ENCODE measurements around the gene FOLR2.
"Not testable (repeated sequence)": the region's sequence is repeated elsewhere in the genome, so short reads cannot be mapped to it uniquely, and the experiment has no call there.

FOLR2 gene

DNA sequence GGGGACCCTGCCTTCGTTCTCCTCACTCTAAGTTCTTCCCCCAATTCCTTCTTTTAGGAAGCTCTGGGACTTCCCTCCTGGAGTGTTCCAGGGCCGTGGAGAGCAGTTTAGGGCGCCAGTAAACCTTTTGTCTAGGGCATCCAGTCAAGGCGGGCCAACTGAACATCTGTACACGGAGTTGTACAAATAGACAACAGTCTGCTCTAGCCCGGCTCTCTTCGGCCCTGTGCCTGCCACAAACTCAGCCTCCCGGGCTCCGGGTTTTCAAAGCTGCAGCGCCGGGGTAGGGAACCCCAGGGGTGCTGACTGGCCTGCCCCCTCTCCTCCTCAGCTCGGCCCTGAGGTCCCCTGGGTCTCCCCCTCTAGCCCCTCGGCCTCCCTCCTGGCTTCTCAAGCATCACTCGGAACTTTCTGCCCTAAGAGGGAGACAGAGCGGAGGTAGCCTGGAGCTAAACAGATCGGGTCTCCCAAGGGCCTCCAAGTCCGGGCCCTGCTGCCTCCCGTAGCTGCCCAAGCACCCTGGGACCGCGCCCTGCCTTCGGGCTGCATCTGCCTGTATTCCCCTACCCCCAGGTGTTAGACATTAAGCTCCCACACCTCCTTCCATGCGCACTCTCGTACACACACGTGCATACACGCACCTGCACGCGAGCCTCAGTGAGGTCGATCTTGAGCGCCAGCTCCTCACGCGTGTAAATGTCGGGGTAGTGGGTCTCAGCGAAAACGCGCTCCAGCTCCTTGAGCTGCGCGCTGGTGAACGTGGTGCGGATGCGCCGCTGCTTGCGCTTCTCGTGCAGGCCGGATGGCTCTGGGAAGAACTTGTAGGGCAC, 24.1 kb downstream of the FOLR2 start:
- DNase-seq (ENCODE audit: low read depth, low spot score): no peak

DNA sequence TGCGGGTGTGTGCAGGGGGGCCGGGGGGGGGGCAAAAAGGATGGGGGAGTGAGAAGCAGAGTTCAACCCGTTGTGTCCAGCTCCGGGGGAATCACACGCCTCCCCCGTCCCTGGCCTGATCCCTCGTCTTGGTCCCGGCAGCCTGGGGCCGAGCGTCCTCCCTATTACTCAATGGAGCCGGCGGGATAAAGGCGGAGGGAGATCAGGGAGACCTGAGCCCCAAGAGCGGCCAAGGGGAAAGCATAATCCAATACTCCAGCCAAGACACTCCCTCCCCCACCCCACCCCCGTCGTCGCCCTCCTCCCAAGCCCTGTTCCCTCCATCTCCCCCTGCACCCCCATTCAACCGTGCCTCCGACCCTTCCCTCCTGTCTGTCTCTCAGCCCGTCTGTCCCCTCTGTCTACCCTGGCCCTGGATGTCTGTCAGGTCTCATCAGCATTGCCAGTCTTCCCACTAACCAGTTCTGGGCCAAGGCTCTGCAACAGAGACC, 24.7 kb downstream of the FOLR2 start:
- DNase-seq (ENCODE audit: low read depth, low spot score): no peak

- DNase-seq (ENCODE audit: low read depth, low spot score): no peak
Measured at GRCh38 chr11:72242141-72242540, 25.5 kb downstream of the FOLR2 start.

GRCh38 chr11:72243173-72244059, 26.8 kb downstream of the FOLR2 start:
- DNase-seq (ENCODE audit: low read depth, low spot score): no peak

DNA sequence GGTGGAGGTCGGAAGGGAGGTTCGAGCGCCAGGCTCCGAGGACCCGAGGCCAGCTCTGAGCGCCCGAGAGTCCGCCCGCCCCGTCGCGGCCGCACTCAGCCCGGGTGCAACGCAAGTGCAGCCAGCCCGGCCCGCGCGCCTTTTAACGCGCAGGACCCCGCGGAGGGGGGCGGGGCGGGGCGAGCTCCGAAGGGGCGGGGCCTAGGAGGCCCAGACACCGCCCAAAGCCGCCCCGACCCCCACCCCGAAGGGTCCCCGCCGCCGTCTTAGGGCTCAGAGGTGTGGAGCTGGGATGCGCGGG, 27.4 kb downstream of the FOLR2 start, which contains the start of gene PHOX2A:
PHOX2A (minus strand) TSS at position 117 of the 301 bp plus-strand sequence. CDS start 172 bp downstream, outside the sequence.
- DNase-seq (ENCODE audit: low read depth, low spot score): no peak

DNA sequence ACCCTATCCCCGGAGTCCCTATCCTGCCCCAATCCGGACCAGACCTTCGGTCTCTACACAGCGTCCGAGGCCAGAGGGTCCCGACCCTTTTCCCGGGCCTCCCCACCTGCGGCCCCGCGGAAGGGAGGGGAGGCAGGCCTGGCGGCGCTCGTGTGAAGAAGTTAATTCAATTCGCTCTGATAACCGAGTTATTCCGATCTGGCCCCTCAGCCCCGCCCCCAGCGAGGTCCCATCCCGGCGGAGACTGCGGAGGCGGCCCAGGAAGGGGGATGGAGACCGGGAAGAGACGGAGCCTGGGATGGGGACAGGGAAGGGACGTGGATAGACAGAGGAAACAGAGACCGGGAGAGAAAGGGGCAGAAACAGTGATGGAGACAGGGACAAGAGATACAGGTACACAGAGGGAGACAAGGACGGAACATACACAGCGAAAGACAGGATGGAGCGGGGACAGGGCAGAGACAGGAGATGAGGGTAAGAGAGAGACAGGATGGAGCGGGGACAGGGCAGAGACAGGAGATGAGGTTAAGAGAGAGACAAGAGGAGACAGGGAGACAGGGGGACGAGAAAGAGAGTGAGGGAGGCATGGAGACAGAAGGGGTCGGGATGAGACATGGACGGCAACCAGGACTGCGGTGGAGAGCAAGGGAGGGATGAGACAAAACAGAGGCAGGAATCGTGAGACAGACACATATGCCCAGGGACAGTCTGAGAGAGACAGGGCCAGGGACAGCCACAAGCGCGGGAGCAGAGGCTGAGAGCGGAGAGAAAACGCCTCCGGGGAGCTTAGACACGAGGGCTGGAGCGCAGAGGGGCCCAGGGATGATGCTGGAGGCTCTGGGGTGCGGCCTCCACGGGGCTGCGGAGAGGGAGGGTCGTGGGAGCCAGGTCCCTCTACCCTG, 28.0 kb downstream of the FOLR2 start:
- no peak for DNase-seq (ENCODE audit: low read depth, low spot score)

- no peak for DNase-seq (ENCODE audit: low read depth, low spot score)
Measured at GRCh38 chr11:72245263-72245816, 28.7 kb downstream of the FOLR2 start.

DNA sequence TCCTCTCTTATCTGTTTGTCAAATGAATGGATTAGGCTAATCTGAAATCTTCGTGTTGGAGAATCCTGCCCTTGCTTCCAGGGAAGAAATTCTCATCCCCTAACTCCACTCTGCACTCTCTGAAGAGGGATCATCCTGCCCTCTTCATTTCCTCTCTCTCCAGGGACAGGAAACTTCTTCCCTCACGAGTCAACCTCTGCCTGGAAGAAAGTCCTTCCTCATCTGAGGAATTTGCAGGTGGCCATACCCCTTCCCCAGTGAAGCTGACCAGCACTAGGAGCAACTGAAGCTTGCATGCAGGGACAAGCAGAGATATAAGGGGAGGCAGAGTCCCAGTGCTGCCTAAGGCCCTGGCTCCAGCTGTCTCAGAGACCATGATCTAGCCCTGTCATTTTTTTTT, 31.0 kb downstream of the FOLR2 start:
- no peak for DNase-seq (ENCODE audit: low read depth, low spot score)

DNA sequence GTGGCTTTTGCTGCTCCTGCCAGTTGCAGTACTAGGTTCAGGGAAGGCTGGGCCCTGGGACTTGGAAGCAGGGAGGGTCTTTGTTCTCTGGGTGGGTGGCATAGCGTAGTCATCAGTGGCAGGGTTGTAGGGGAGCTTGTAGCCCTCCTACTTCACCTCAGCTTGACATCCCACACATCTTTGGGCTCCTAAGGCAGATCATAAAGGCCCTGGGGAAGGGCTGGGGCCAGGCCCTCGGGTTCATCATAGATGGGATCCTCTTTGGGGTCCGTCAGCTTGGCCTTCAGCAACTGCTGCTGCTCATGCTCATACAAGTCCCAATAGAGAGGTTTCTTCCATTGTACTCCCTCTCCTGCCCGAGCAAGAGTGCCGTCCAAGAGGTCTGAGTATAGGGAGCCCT, 33.4 kb downstream of the FOLR2 start:
- DNase-seq (ENCODE audit: low read depth, low spot score): no peak

DNA sequence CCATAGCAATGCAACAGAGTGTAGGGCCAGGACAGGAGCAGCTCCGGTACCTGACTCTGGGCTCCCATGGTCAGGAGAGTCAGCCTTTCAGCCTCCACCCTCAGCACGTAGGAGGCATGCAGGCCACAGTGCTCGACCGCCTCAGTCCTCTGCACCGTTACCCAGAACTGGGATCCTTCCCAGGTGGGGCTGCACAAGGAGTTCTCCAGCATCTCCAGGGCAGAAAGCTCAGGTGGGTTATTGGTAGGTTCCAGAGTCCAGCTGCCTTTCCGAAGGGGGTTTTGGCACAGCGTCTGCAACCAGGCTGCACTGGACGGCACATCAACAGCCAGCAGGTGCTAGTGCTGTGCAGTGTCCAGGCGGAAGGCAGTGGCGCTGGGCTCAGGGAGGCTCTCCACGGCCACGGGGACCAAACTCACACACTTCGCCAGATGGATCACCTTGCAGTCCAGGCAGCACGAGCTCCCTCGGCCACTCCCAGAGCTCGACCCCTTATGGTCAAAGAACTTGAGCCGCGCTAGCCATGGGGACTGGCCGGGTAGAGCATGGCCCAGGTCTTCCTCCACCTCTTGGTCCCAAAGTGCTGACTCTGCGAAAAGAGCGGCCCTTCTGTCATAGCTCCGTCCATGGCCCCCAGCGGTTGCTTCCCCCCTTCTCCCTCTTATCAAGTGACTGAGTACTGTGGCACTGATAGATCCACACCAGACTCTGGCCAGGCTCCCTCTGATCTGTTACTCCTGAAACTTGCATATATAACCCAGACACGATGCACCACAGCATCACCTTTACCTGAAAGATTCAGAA, 34.3 kb downstream of the FOLR2 start:
- no peak for DNase-seq (ENCODE audit: low read depth, low spot score)

DNA sequence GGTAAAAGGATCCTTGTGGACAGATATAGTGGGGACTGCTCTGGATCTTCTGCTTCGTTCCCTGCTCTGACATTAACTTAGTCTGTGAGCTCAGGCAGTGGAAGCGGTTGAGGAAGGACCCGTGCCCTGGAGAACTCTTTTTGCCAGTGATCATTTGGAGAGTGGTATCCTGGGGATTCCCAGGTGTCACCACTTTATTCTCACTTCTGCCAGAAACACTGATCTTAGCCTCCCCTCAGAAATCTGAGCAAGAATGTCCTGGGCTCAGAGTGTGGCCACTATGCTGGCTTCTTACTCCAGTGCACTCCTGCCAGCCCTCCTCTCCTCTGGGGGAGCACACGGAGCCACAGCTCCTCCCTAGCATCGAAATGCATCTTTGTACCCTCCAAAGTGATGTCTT, 35.0 kb downstream of the FOLR2 start:
- no peak for DNase-seq (ENCODE audit: low read depth, low spot score)

GRCh38 chr11:72253392-72253791, 36.8 kb downstream of the FOLR2 start:
- DNase-seq (ENCODE audit: low read depth, low spot score): no peak

DNA sequence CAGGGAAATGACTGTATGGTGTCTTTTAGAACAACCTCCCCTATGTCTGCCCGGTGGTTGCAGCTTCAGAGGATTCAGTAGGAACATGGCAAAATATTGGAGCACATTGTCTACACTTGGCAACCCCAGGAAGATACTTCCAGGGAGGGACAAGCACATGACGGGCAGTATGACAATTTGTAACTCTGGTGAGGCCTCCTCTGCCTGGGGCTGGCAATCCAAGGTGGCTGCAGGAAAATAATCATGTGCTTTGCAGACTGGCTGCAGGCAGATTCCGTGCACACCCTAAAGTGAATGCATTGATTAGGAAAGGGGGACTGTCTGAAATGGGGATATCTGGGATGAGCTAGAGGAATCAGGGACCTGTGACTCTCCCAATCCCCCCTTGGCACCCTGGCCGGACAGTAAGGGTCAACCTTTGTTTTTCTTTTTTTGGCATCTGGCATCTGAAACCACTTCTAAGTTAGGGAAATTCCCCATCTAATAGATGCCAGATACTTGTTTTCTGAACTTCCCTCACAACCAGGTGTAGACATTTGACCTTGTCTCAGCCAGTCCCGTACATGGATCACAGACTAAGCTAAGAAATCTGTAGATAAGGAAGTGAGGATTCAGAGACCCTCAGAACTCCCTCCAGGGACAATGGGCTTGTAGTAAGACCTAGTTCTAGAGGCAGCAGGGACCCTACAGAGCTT, 37.9 kb downstream of the FOLR2 start:
- no peak for DNase-seq (ENCODE audit: low read depth, low spot score)

DNA sequence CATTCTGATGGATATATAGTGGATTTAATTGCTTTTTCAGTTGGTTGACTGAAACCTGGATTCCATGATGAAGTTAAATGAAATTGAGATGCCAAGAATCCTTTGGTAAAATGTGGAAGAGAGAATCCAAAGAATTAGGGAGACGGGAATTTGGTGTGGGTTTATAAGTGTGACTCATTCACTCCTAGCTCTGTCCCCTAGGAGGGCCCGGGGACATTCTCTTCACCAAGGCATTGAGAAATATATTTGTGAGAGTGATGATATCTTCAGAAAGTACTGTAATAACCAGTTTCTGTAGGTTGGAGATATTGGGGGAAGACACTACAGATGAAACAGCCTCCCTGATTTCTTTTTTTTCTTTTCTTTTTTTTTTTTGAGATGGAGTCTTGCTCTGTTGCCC, 41.0 kb downstream of the FOLR2 start:
- no peak for DNase-seq (ENCODE audit: low read depth, low spot score)

- no peak for DNase-seq (ENCODE audit: low read depth, low spot score)
Measured at GRCh38 chr11:72259490-72259889, 42.9 kb downstream of the FOLR2 start.

- DNase-seq (ENCODE audit: low read depth, low spot score): no peak
Measured at GRCh38 chr11:72260574-72260973, 44.0 kb downstream of the FOLR2 start.

DNA sequence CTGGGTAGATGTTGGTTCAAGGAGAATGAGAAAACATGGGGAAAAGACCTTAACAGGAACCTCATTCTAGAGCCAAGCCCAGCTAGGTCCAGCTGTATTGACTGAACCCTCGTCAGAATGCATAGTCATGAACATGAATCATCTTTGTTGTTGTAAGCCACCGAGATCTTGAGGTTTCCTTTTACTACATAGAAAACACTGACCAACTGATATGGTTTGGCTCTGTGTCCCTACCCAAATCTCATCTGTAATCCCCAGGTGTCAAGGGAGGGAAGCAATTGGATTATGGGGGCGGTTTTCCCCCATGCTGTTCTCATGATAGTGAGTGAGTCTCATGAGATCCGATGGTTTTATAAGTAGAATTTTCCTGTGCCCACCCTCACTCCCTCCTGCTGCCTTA, 46.8 kb downstream of the FOLR2 start:
- DNase-seq (ENCODE audit: low read depth, low spot score): no peak

DNA sequence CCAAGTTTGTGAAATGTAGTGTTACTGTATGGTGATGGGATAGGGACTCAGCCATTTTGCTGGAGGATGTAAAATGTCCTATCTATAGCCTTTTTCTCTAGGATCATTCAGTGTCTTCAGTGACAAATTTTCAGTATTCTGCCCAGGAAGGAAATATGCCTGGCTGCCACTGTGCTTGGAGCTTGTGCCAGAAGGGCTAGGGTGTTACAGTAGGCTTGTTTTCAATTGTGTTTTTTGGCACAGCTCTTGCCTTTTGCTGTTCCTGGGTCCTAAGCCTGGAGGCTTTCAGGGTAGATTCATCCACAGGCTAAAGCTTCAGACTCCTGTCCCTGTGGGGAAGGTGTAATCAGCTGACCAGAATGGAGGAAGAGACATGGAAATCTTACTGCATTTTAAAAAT, 49.4 kb downstream of the FOLR2 start:
- DNase-seq (ENCODE audit: low read depth, low spot score): no peak

- not testable (repeated sequence) for DNase-seq (ENCODE audit: low read depth, low spot score)
Measured at GRCh38 chr11:72266960-72267359, 50.4 kb downstream of the FOLR2 start.

Measured in smooth muscle cell of the brain vasculature (primary cell).